IPS-15b (cell line): ENCODE measurements around the gene CDCA8.

Experiments
- H3K27me3 ChIP-seq: one replicate; pipeline ENCODE4 v1.6.1; 2013; ENCODE audit warnings: low read length; ENCODE audit not compliant: control insufficient read depth, insufficient read depth
- H3K36me3 ChIP-seq: one replicate; pipeline ENCODE4 v1.6.1; 2013; ENCODE audit warnings: low read length; ENCODE audit not compliant: control insufficient read depth, insufficient read depth
- H3K4me1 ChIP-seq: one replicate; pipeline ENCODE4 v1.6.1; 2013; ENCODE audit warnings: mild to moderate bottlenecking, low read length; ENCODE audit not compliant: control insufficient read depth, insufficient read depth
- H3K4me3 ChIP-seq: one replicate; pipeline ENCODE4 v1.5.1; 2013; ENCODE audit warnings: low read depth, low read length
- H3K9ac ChIP-seq: one replicate; pipeline ENCODE4 v1.6.1; 2013; ENCODE audit warnings: low read depth, mild to moderate bottlenecking, low read length
- H3K9me3 ChIP-seq: one replicate; pipeline ENCODE4 v1.6.1; 2013; ENCODE audit warnings: mild to moderate bottlenecking, low read length; ENCODE audit not compliant: control insufficient read depth, insufficient read depth

CDCA8 gene

DNA sequence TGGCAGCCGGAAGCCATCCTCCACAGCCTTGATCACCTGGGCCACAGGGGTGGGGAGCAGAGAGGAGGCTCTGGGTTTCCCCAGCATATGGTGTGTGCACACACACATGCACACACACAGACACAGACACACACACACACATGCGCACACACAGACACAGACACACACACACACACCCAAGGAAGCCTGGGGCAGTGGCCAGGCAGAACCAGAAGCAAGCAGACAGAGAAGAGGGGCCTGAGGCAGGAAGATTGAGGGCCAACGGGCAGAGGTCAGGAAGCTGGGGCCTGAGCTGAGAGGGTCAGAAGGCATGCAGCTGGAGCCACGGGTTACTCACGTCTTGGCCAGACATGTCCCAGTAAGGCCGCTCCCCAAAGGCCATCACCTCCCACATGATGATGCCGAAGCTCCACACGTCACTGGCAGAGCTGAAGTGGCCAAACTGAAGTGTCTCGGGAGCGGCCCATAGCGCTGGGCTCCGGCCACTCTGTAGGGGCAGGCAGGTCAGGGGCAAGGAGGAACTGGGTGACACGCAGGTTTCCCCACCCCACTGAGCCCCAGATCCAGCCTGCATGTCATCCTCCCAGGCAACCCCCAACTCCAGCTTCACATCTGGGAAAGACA, 27.4 kb downstream of the CDCA8 start:
- no peaks in the 10 kb centered on the region for H3K27me3 ChIP-seq
- no peak overlapping the region for H3K4me3 ChIP-seq
- no peaks in the 10 kb centered on the region for H3K9me3 ChIP-seq
- H3K9ac ChIP-seq, result no peak overlapping the region
- H3K4me1 ChIP-seq, result no peaks in the 10 kb centered on the region
- no peaks in the 10 kb centered on the region for H3K36me3 ChIP-seq

DNA sequence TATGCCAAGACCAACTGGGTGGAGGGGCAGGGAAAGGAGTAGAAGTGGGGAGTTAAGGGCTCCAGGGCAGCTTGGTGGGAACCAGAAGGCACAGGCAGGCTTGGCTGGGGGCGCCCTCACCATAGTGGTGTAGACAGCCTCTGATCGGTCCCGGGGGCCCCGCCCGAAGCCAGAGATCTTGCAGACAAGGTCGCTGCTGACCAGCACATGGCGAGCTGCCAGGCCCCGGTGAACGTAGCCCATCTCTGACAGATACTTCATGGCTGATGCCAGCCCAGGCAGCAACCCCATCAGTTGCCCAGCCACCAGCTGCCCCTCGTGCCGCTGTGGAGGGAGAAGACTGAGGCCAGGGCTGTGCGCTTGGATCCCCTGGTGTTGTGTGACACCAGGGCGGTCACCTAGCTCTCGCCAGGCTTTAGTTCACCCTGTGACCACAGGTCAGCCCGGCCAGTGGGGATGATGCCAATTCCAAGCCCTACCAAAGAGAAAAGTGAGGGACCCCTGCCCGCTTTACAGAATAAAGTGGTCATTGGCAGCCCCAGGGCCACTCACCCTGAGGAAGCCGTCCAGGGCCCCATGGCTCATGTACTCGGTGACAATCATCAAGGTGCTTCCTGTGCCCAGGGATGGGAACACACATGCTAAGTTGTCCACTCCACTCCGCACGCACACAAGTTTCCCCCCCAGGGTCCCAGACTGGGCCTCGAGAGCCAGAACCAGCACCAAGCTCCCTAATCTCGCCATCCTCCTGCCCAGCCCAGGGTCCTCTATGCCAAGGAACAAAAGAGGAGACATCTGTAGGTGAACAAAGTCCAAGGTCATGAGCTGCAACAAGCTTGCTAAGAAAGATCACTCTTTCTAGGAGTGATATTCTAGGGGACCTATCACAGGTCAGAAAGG, 28.2 kb downstream of the CDCA8 start:
- no peak overlapping the region for H3K9ac ChIP-seq
- H3K9me3 ChIP-seq, result no peaks in the 10 kb centered on the region
- H3K4me1 ChIP-seq, result no peaks in the 10 kb centered on the region
- no peak overlapping the region for H3K4me3 ChIP-seq
- no peaks in the 10 kb centered on the region for H3K36me3 ChIP-seq
- H3K27me3 ChIP-seq, result no peaks in the 10 kb centered on the region

DNA sequence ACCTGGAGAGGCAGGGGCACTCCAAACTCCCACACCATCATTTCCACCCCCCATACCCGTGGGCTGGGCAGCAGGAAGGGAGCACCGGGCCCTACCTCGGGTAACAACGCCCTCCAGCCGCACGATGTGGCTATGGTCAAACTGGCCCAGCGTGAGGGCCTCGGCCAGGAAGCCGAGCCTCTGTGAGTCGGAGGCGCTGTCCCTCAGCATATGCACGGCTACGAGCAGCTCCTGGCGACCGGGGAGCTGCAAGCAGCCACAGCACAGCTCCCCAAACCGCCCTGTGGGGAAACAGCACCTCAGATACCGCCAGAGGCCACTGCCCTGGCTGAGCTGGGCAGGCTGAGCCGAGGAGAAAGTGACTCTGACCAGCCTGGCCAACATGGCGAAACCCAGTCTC, 29.2 kb downstream of the CDCA8 start:
- H3K4me1 ChIP-seq, result no peaks in the 10 kb centered on the region
- no peak overlapping the region for H3K4me3 ChIP-seq
- H3K36me3 ChIP-seq, result no peaks in the 10 kb centered on the region
- no peaks in the 10 kb centered on the region for H3K9me3 ChIP-seq
- H3K9ac ChIP-seq, result no peak overlapping the region
- H3K27me3 ChIP-seq, result peaks cover 2% of the 10 kb centered on the region

DNA sequence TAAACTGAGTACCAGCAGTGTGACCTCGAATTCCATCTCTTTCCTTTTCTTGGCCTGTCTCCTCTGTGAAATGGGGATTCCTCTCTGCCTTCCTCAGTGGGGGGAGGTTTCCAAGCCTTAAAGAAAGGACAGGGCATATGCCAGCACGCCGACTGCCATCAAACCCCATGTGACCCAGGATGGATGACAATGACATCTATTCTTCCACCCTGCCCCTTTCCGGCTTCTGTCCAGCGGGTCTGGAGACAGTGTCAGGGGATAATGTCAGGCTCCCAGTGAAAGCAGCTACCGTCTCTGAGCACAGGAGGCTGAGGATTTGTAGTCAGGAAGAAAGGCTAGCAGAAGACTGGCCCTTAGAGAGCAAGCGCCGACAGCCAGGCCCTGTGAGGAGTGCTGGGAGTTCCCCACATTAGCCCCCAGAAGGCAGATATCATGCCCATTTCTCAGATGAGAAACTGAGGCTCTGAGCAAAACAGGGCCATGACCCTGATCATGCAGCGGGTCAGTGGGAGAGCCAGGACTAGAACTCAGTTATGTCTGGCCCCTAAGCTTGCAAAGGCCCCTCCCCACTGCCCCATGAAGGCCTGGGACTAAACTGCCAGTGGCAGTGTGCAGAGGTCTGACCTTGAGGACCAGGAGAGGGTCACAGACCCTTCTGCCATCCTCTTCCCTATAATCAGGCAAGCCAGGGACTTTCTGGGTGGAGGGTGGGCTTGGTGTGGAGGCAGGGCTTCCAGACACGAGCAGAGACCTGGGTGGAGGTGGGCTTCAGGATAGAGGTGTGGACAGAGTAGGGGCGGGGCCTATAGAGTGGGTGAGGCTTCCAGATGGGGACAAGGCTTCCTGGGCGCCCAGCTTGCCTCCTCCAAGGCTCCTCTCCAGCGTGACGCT, 30.1 kb downstream of the CDCA8 start:
- Histone ChIP-seq H3K27me3 (peaks cover 2% of the 10 kb centered on the region), H3K4me1 (no peaks in the 10 kb centered on the region), H3K9me3 (no peaks in the 10 kb centered on the region), H3K4me3 (no peak overlapping the region), H3K36me3 (no peaks in the 10 kb centered on the region), H3K9ac (no peak overlapping the region)

DNA sequence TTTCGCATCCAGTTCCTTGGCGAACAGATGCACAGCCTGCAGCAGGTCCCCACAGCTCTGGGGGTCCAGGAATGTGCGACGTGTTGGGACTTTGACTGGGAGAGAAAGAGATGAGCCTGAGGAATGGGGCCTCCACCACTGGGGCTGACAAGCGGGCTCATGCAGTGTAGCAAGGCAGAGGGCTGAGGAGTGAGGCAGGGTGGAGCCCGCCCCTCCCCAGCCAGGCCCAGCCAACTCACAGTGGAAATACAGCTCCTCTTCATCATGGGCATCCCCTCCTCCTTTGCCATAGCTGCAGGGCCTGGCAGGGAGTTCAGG, 30.7 kb downstream of the CDCA8 start:
- no peaks in the 10 kb centered on the region for H3K36me3 ChIP-seq
- no peaks in the 10 kb centered on the region for H3K9me3 ChIP-seq
- no peak overlapping the region for H3K9ac ChIP-seq
- H3K27me3 ChIP-seq, result peaks cover 2% of the 10 kb centered on the region
- H3K4me3 ChIP-seq, result no peak overlapping the region
- H3K4me1 ChIP-seq, result no peaks in the 10 kb centered on the region

DNA sequence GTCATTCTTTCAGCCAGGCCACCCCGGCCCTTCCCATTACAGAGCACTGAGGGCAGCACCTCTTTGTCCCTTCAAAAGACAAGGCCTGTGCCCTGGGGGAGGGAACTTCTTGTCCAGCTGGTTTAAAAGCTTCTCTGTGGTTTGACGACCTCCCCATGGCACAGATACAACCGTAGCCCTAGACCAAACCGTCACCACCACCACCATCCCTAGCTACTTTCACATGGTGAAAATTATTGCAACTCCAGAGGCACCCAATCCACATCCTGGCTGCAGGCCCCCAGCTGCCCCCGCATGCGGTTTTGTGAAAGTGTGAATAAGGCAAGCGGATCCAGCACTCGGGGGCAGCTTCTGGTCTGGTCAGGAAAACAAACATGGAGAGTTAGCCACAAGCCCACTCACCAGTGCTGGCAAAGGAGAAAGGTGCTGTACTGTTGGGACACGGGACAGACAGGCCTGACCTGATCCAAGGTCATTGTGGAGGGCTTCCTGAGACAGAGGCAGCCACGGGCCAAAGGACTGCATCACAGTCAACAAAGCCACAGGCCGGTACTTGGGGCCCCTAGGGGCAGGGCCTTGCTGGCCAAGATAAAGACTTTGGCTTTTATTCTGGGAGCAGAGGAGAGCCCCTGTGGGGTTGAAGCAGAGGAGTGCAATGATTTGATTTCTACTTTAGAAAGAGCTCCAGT, 31.2 kb downstream of the CDCA8 start:
- H3K27me3 ChIP-seq, result peaks cover 2% of the 10 kb centered on the region

DNA sequence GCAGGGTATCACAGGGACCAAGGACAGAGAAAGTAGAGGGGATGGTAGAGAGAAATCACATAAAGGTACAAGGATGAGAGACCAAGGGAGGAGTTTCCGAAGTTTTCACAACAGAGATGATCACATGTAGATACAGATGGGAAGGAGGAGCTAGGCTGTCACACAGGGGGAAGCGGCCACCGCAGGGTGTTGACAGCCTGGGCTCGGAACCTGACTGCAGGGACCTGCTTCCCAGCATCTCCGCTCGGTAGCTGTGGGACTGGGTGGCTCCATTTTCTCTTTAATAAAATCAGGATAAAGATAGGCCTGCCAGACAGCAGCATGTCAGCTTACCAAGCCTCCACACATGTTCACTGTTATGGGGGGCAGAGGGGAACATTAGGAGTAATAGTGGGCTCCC, 32.3 kb downstream of the CDCA8 start:
- Histone ChIP-seq H3K36me3 (no peaks in the 10 kb centered on the region), H3K27me3 (peaks cover 2% of the 10 kb centered on the region), H3K4me1 (no peaks in the 10 kb centered on the region), H3K9me3 (no peaks in the 10 kb centered on the region), H3K4me3 (no peak overlapping the region), H3K9ac (no peak overlapping the region)

More for the DNA sequence above, 31.2 kb downstream of the CDCA8 start:
- Histone ChIP-seq H3K9me3 (no peaks in the 10 kb centered on the region), H3K36me3 (no peaks in the 10 kb centered on the region), H3K4me1 (no peaks in the 10 kb centered on the region), H3K9ac (no peak overlapping the region), H3K4me3 (no peak overlapping the region)

DNA sequence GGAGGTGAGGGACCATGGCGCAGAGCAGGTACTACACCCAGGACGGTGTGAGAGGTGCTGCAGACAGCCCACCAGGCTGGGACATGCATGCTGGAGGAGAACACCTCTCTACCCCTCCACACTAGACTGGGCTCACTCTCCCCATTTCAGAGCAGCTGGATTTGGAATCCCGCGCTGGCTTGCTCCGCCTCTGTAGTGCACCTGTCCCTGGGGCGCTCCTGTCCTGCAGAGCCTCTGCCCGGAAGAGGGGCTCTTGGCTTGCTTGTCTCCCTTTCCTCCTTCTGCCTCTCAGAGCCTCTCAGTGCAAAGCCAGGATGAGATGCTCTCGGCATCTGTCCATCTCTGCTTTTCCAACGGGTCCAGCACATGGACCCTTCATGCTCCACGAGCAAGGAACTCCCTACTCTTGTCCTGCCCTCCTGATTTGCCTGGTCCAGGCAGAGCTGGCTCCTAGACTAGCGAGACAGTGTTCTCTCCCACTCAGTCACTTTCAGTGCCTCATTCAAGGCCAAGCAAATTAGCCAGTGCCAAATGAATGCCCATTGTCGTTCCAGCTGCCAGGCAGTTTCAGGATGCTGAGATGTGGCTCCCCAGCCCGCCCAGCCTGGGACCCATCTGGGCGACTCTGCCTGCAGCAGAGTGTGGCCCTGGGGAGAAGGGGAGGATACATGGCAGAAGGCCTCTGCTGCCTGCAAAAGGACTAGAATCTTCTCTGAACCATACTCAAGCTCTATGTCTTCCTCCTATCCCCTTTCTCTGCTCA, 33.7 kb downstream of the CDCA8 start:
- Histone ChIP-seq H3K4me1 (no peaks in the 10 kb centered on the region), H3K36me3 (no peaks in the 10 kb centered on the region), H3K9ac (no peak overlapping the region), H3K27me3 (peaks cover 2% of the 10 kb centered on the region), H3K9me3 (no peaks in the 10 kb centered on the region), H3K4me3 (no peak overlapping the region)

DNA sequence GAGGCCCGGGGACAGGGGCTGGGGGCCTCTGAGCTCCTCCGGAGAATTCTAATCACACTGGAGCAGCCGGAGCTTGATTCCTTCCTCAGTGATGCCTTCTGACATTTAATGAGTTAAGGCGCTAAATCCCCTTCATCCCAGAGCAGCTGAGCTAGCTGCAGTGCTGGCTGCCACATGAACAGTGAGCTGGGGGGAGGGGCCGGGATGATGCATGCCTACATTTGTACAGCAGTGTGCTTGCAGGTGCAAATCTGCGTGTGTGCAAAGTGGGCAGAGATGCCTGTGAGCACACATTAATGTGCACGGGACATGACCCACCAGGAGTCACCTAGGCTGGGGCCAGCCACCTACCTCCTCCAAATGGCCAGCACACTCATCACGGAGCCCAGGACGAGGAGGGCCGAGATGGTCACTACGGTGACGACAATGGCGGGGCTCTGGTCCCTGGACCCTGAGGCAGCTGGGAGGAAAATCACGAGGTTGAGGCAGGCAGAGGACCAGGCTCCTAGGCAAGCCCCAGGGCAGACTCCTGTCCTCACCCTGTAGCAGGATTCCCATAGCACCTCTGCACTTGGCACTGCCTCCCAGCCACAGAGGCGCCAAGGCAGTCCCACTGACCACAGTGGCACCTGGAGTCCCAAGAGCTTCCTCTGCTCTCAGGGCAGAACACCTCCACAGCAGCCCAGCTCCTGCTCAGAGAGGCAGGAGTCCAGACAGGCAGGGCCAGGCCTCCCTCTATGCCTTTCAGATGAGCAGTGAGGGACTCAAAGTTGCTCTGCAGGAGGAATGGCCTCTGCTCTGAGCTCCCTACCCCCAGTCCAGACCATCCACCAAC, 34.7 kb downstream of the CDCA8 start:
- Histone ChIP-seq H3K9me3 (no peaks in the 10 kb centered on the region), H3K9ac (no peak overlapping the region), H3K27me3 (peaks cover 2% of the 10 kb centered on the region), H3K4me3 (no peak overlapping the region), H3K4me1 (no peaks in the 10 kb centered on the region), H3K36me3 (no peaks in the 10 kb centered on the region)

DNA sequence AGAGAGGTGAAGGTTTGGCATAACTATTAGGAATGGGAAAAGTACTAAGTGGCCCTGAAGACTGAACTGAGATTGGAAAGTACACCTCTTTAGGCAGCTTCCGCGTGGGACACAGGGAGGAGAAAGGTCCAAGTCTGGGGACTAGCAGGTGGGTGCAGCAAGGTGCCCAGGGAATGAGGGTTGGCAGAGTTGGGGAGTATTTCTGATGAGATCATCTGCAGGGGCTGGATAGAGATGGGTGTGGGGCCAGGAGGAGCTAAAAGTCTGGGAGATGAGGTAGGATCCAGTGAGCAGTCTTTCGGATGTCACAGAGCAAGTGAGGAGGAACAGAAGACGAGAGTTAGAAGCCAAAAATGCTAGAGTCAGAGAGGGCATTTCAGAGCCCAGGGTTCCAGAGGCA, 36.1 kb downstream of the CDCA8 start:
- Histone ChIP-seq H3K4me1 (no peaks in the 10 kb centered on the region), H3K27me3 (peaks cover 6% of the 10 kb centered on the region), H3K4me3 (no peak overlapping the region), H3K36me3 (no peaks in the 10 kb centered on the region), H3K9me3 (no peaks in the 10 kb centered on the region), H3K9ac (no peak overlapping the region)
